CD14-positive monocyte (primary cell): ENCODE results near the gene ONECUT1. TPM values are rescaled to one million over a fixed set of nuclear protein-coding genes. Genes with fewer than 3 reads are reported as not detected.

Experiments
- DNase-seq, 3 donors: peaks; one replicate each; pipeline ENCODE4 v3.0.0-alpha.2; 2011 to 2022
- H2AFZ ChIP-seq: 2 replicates; pipeline ENCODE4 v1.6.0; 2012; ENCODE audit warnings: mild to moderate bottlenecking, low read depth, low read length, inconsistent platforms; ENCODE audit not compliant: insufficient read depth, poor library complexity, severe bottlenecking
- H3K27ac ChIP-seq, 2 donors: 1 replicate in 1 of 2; 2 replicates in 1 of 2; pipeline ENCODE4 v1.5.1; 2012 to 2013; ENCODE audit warnings: low read length in 2 of 2, control low read depth in 1 of 2, inconsistent platforms in 1 of 2, low read depth in 1 of 2, mild to moderate bottlenecking in 1 of 2
- H3K27me3 ChIP-seq, 2 donors: one replicate each; pipeline versions ENCODE4 v1.6.0 to v1.6.1; 2011 to 2013; ENCODE audit warnings: low read length in 2 of 2; ENCODE audit not compliant: control insufficient read depth in 2 of 2, insufficient read depth in 2 of 2
- H3K36me3 ChIP-seq, 2 donors: replicated peaks in 1 of 2; 1 replicate in 1 of 2; 2 replicates in 1 of 2; pipeline versions ENCODE4 v1.5.1 to v1.6.1; 2012 to 2013; ENCODE audit warnings: low read length in 2 of 2, control low read depth in 1 of 2, inconsistent platforms in 1 of 2, mild to moderate bottlenecking in 1 of 2; ENCODE audit not compliant: insufficient read depth in 2 of 2, control insufficient read depth in 1 of 2
- H3K4me1 ChIP-seq, 2 donors: 1 replicate in 1 of 2; 2 replicates in 1 of 2; pipeline versions ENCODE4 v1.5.1 to v1.6.1; 2012 to 2013; ENCODE audit warnings: low read length in 2 of 2, control low read depth in 1 of 2, inconsistent platforms in 1 of 2, mild to moderate bottlenecking in 1 of 2, moderate library complexity in 1 of 2; ENCODE audit not compliant: insufficient read depth in 2 of 2, control insufficient read depth in 1 of 2
- H3K4me2 ChIP-seq: replicated peaks from 2 replicates; pipeline ENCODE3; 2012; ENCODE audit warnings: low read length, moderate library complexity, mild to moderate bottlenecking; ENCODE audit not compliant: poor library complexity, severe bottlenecking; ENCODE audit errors: extremely low read depth
- H3K4me3 ChIP-seq, 3 experiments: fragments of 200-600 bp in 1 of 3; sonication (generic) in 1 of 3; replicated peaks in 1 of 3; 1 replicate in 2 of 3; 2 replicates in 1 of 3; pipeline ENCODE4 v1.5.1; 2011 to 2013; ENCODE audit warnings: low read length in 3 of 3, mild to moderate bottlenecking in 3 of 3, control low read depth in 2 of 3, low read depth in 2 of 3, inconsistent platforms in 1 of 3, moderate library complexity in 1 of 3
- H3K79me2 ChIP-seq: 2 replicates; pipeline ENCODE4 v1.6.0; 2012; ENCODE audit warnings: mild to moderate bottlenecking, control low read depth, inconsistent platforms, low read length, moderate library complexity; ENCODE audit not compliant: insufficient read depth
- H3K9ac ChIP-seq: 2 replicates; pipeline ENCODE4 v1.6.0; 2017; ENCODE audit warnings: low read length, mild to moderate bottlenecking; ENCODE audit not compliant: insufficient read depth, poor library complexity, severe bottlenecking
- H3K9me3 ChIP-seq, 2 donors: replicated peaks in 1 of 2; 1 replicate in 1 of 2; 2 replicates in 1 of 2; pipeline versions ENCODE4 v1.5.1 to v1.6.1; 2012 to 2013; ENCODE audit warnings: low read length in 2 of 2, control low read depth in 1 of 2; ENCODE audit not compliant: control insufficient read depth in 1 of 2, insufficient read depth in 1 of 2
- H4K20me1 ChIP-seq: 2 replicates; pipeline ENCODE4 v1.6.0; 2012; ENCODE audit warnings: mild to moderate bottlenecking, low read length, control low read depth, moderate library complexity; ENCODE audit not compliant: insufficient read depth
- H3K27ac Mint-ChIP-seq, 7 donors: one replicate each; pipeline ENCODE4 v1.8.0; 2020; ENCODE audit warnings: mild to moderate bottlenecking in 7 of 7, mixed read lengths in 7 of 7, moderate library complexity in 6 of 7, inconsistent platforms in 2 of 7
- H3K27me3 Mint-ChIP-seq, 3 donors: one replicate each; pipeline ENCODE4 v1.8.0; 2021 to 2022; ENCODE audit warnings: low read depth in 3 of 3, mild to moderate bottlenecking in 3 of 3, mixed read lengths in 3 of 3, moderate library complexity in 3 of 3, inconsistent platforms in 1 of 3
- H3K36me3 Mint-ChIP-seq, 2 donors: one replicate each; pipeline ENCODE4 v1.8.0; 2020; ENCODE audit warnings: mixed read lengths in 2 of 2, inconsistent platforms in 1 of 2, mild to moderate bottlenecking in 1 of 2
- H3K4me1 Mint-ChIP-seq: one replicate; pipeline ENCODE4 v1.8.0; 2020; ENCODE audit warnings: mild to moderate bottlenecking, mixed read lengths
- H3K4me3 Mint-ChIP-seq, 2 donors: one replicate each; pipeline ENCODE4 v1.8.0; 2020; ENCODE audit warnings: mild to moderate bottlenecking in 2 of 2, mixed read lengths in 2 of 2, moderate library complexity in 1 of 2
- H3K9me3 Mint-ChIP-seq, 7 donors: one replicate each; pipeline ENCODE4 v1.8.0; 2020 to 2022; ENCODE audit warnings: mixed read lengths in 7 of 7, mild to moderate bottlenecking in 6 of 7, moderate library complexity in 6 of 7, inconsistent platforms in 2 of 7
- CTCF ChIP-seq: fragments of 200-600 bp; IDR thresholded peaks from one replicate; pipeline ENCODE4 v1.8.0; 2022; ENCODE audit warnings: antibody characterized with exemption, mild to moderate bottlenecking
- WGBS: methylation state at CpG from one replicate; pipeline ENCODE4 v1.1.5; 2013; ENCODE audit warnings: missing lambda C conversion rate; ENCODE audit not compliant: insufficient coverage; 5-methylcytosine and 5-hydroxymethylcytosine counted together
- intact Hi-C, 2 donors: fragments of 100-400 bp; cut with micrococcal nuclease; formaldehyde crosslinking; loops; one replicate each; pipeline versions ENCODE4 v1.15.0 to v1.15.1; 2023
- polyA plus RNA-seq, 3 donors: library from polyadenylated mRNA; depleted of rRNA in 1 of 3; unstranded in 2 of 3; stranded (reverse) in 1 of 3; fragments of 300-500 nt in 2 of 3; fragments of >200 nt in 1 of 3; fragmentation: Illumina TruSeq in 2 of 3; gene quantifications; 1 replicate in 2 of 3; 2 replicates in 1 of 3; pipeline ENCODE4 v1.2.3, GENCODE V29; 2012 to 2021

Gene ONECUT1
- polyA plus RNA-seq, 3 donors: not detected

GRCh38 chr15:52787549-52788098 lies 2.5 kb downstream of the ONECUT1 start:
- Histone ChIP-seq H3K79me2 (no peaks in the 10 kb centered on the region), H3K9me3 (peaks cover 4 to 68% of the 10 kb centered on the region in 2 donors), H4K20me1 (no peaks in the 10 kb centered on the region), H3K36me3 (no peaks in the 10 kb centered on the region), H3K4me3 (no peak overlapping the region), H2AFZ (no peak overlapping the region), H3K27me3 (peaks cover 87 to 97% of the 10 kb centered on the region in 2 donors), H3K27ac (no peak overlapping the region), H3K4me2 (no peak overlapping the region), H3K4me1 (peaks cover 27 to 38% of the 10 kb centered on the region in 2 donors), H3K9ac (no peak overlapping the region)
- intact Hi-C loops: no loop called here
- peaks cover 9 to 11% of the 10 kb centered on the region in 2 donors for H3K36me3 Mint-ChIP-seq
- no peak for DNase-seq
- peaks cover 40% of the 10 kb centered on the region for H3K4me1 Mint-ChIP-seq
- H3K9me3 Mint-ChIP-seq: peaks cover 0 to 67% (median 22%) of the 10 kb centered on the region in 7 donors
- H3K27ac Mint-ChIP-seq: no peak overlapping the region
- H3K27me3 Mint-ChIP-seq: peaks cover 93 to 99% (median 96%) of the 10 kb centered on the region in 3 donors
- H3K4me3 Mint-ChIP-seq: peak overlapping the region in 1 of 2 donors; percentile 91
- TF ChIP-seq CTCF: no peak
- WGBS: 2% methylated on average over 20 of the region's 27 CpGs

- Mint-ChIP-seq H3K36me3 (peaks cover 9 to 11% of the 10 kb centered on the region in 2 donors), H3K4me3 (peak overlapping the region in 1 of 2 donors; percentile 76), H3K27me3 (peaks cover 90 to 96% (median 95%) of the 10 kb centered on the region in 3 donors), H3K27ac (no peak overlapping the region), H3K4me1 (peaks cover 40% of the 10 kb centered on the region), H3K9me3 (peaks cover 0 to 64% (median 22%) of the 10 kb centered on the region in 7 donors)
- intact Hi-C loops: no loop called here
- peaks cover 87 to 97% of the 10 kb centered on the region in 2 donors for H3K27me3 ChIP-seq
- peaks cover 27 to 38% of the 10 kb centered on the region in 2 donors for H3K4me1 ChIP-seq
- no peak for TF ChIP-seq CTCF
- H3K36me3 ChIP-seq: no peaks in the 10 kb centered on the region
- H3K4me3 ChIP-seq: no peak overlapping the region
- no peak overlapping the region for H2AFZ ChIP-seq
- WGBS: 5% methylated on average over 22 of the region's 24 CpGs
- peaks cover 4 to 68% of the 10 kb centered on the region in 2 donors for H3K9me3 ChIP-seq
- H3K79me2 ChIP-seq: no peaks in the 10 kb centered on the region
- no peaks in the 10 kb centered on the region for H4K20me1 ChIP-seq
- no peak overlapping the region for H3K9ac ChIP-seq
- no peak overlapping the region for H3K27ac ChIP-seq
- DNase-seq: no peak
- H3K4me2 ChIP-seq: no peak overlapping the region
These were observed 3.0 kb downstream of the ONECUT1 start for GRCh38 chr15:52787123-52787503.
